HepG2 (cell line): ENCODE data around the gene TBC1D5.

ENCODE experiments used
- BRF2 ChIP-seq: sonication (generic); formaldehyde crosslinking; IDR thresholded peaks from 2 replicates; pipeline ENCODE4 v1.8.1; 2022; ENCODE audit warnings: mild to moderate bottlenecking, missing genetic modification reagents
- HINFP ChIP-seq: sonication (generic); formaldehyde crosslinking; IDR thresholded peaks from 2 replicates; pipeline ENCODE4 v1.4.0; 2020; ENCODE audit warnings: low read depth, mild to moderate bottlenecking, missing genetic modification reagents
- NFKB2 ChIP-seq: sonication (generic); formaldehyde crosslinking; IDR thresholded peaks from 2 replicates; pipeline ENCODE4 v1.4.0; 2020; ENCODE audit warnings: missing genetic modification reagents, borderline replicate concordance
- POLR2A ChIP-seq, 2 experiments: IDR thresholded peaks; 2 replicates each; pipeline ENCODE4 v1.6.1; 2011; ENCODE audit warnings: low read depth in 2 of 2, low read length in 2 of 2, mild to moderate bottlenecking in 1 of 2, moderate library complexity in 1 of 2; ENCODE audit not compliant: insufficient read depth in 1 of 2
- RAD51 ChIP-seq: fragments of 450-650 bp; IDR thresholded peaks from 2 replicates; pipeline ENCODE4 v1.6.1; 2016; ENCODE audit warnings: borderline replicate concordance
- RFX1 ChIP-seq: fragments of 450-650 bp; IDR thresholded peaks from 2 replicates; pipeline ENCODE4 v1.6.1; 2017
- RNF219 ChIP-seq: sonication (generic); formaldehyde crosslinking; IDR thresholded peaks from 2 replicates; pipeline ENCODE4 v1.5.0; 2020; ENCODE audit warnings: mild to moderate bottlenecking, missing genetic modification reagents
- ZBTB20 ChIP-seq: sonication (generic); formaldehyde crosslinking; IDR thresholded peaks from 2 replicates; pipeline ENCODE4 v1.8.1; 2023; ENCODE audit warnings: missing genetic modification reagents, low read depth, mild to moderate bottlenecking, borderline replicate concordance
- ZNF263 ChIP-seq: sonication (generic); formaldehyde crosslinking; IDR thresholded peaks from 2 replicates; pipeline ENCODE4 v1.4.0; 2020; ENCODE audit warnings: missing genetic modification reagents
- ZNF777 ChIP-seq: sonication (generic); formaldehyde crosslinking; IDR thresholded peaks from 2 replicates; pipeline ENCODE4 v1.4.0; 2020; ENCODE audit warnings: missing genetic modification reagents
- TF ChIP-seq, protein P1 (sequence below): IDR thresholded peaks from 2 replicates; pipeline ENCODE4 v1.6.1; 2016; ENCODE audit warnings: control low read depth
- TF ChIP-seq, protein P2 (sequence below): sonication (generic); formaldehyde crosslinking; IDR thresholded peaks from 2 replicates; pipeline ENCODE4 v1.5.0; 2020; ENCODE audit warnings: missing genetic modification reagents
- TF ChIP-seq, protein P3 (sequence below), 2 experiments: IDR thresholded peaks; 2 replicates each; pipeline ENCODE4 v1.6.1; 2011 to 2012; ENCODE audit warnings: low read length in 2 of 2, borderline replicate concordance in 1 of 2, low read depth in 1 of 2, mild to moderate bottlenecking in 1 of 2, moderate library complexity in 1 of 2

GRCh38 chr3:17605032-17605431 is 137.4 kb downstream of the TBC1D5 start:
- TF ChIP-seq ZBTB20 (CRISPR knock-in tag) (no peak), ZNF263 (CRISPR knock-in tag) (no peak), BRF2 (CRISPR knock-in tag) (no peak), RAD51 (no peak), POLR2A (IDR thresholded peaks at IDR 0.05; ENCODE audit: insufficient read depth in 1 of 2, low read depth in 2 of 2, low read length in 2 of 2) (no peak), ZNF777 (CRISPR knock-in tag) (no peak), NFKB2 (CRISPR knock-in tag) (no peak), RFX1 (no peak), HINFP (CRISPR knock-in tag) (no peak), RNF219 (CRISPR knock-in tag) (no peak)
- TF ChIP-seq, protein P1, sequence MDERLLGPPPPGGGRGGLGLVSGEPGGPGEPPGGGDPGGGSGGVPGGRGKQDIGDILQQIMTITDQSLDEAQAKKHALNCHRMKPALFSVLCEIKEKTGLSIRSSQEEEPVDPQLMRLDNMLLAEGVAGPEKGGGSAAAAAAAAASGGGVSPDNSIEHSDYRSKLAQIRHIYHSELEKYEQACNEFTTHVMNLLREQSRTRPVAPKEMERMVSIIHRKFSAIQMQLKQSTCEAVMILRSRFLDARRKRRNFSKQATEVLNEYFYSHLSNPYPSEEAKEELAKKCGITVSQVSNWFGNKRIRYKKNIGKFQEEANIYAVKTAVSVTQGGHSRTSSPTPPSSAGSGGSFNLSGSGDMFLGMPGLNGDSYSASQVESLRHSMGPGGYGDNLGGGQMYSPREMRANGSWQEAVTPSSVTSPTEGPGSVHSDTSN, result no peak
- TF ChIP-seq, protein P2, sequence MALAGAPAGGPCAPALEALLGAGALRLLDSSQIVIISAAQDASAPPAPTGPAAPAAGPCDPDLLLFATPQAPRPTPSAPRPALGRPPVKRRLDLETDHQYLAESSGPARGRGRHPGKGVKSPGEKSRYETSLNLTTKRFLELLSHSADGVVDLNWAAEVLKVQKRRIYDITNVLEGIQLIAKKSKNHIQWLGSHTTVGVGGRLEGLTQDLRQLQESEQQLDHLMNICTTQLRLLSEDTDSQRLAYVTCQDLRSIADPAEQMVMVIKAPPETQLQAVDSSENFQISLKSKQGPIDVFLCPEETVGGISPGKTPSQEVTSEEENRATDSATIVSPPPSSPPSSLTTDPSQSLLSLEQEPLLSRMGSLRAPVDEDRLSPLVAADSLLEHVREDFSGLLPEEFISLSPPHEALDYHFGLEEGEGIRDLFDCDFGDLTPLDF (CRISPR knock-in tag), result no peak
- TF ChIP-seq, protein P3, sequence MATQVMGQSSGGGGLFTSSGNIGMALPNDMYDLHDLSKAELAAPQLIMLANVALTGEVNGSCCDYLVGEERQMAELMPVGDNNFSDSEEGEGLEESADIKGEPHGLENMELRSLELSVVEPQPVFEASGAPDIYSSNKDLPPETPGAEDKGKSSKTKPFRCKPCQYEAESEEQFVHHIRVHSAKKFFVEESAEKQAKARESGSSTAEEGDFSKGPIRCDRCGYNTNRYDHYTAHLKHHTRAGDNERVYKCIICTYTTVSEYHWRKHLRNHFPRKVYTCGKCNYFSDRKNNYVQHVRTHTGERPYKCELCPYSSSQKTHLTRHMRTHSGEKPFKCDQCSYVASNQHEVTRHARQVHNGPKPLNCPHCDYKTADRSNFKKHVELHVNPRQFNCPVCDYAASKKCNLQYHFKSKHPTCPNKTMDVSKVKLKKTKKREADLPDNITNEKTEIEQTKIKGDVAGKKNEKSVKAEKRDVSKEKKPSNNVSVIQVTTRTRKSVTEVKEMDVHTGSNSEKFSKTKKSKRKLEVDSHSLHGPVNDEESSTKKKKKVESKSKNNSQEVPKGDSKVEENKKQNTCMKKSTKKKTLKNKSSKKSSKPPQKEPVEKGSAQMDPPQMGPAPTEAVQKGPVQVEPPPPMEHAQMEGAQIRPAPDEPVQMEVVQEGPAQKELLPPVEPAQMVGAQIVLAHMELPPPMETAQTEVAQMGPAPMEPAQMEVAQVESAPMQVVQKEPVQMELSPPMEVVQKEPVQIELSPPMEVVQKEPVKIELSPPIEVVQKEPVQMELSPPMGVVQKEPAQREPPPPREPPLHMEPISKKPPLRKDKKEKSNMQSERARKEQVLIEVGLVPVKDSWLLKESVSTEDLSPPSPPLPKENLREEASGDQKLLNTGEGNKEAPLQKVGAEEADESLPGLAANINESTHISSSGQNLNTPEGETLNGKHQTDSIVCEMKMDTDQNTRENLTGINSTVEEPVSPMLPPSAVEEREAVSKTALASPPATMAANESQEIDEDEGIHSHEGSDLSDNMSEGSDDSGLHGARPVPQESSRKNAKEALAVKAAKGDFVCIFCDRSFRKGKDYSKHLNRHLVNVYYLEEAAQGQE (IDR thresholded peaks at IDR 0.05; ENCODE audit: borderline replicate concordance in 1 of 2, low read depth in 1 of 2, low read length in 2 of 2), result no peak
